Left lobe of liver (tissue), 2 donors: Measurements from ENCODE around the gene TP53BP1. TPM values are rescaled to one million over a fixed set of nuclear protein-coding genes. Genes with fewer than 3 reads are reported as not detected.

Source experiments
- ATAC-seq: fragments of 200-7000 bp; cut with Tn5 transposase; one replicate; pipeline ENCODE4 v1.9.1; 2020; ENCODE audit warnings: mild to moderate bottlenecking, moderate library complexity
- DNase-seq: peaks from one replicate; pipeline ENCODE4 v3.0.0-alpha.2; 2020; ENCODE audit warnings: low spot score
- total RNA-seq: library from RNA; stranded (reverse); gene quantifications from one replicate; pipeline ENCODE4 v1.2.1, GENCODE V29; 2021
- donor health status: DM: no; HTN: no; CAD: no; lungs with moderate emphysema.
- donor health status: DM: no; HTN: yes; CAD: no.

The TP53BP1 gene
- total RNA-seq, 1 donor from 2014 or later = 5.8 TPM

- ATAC-seq (no peak), DNase-seq (no peak)
Observed at GRCh38 chr15:43488790-43489189, 4.2 kb downstream of the TP53BP1 start.

GRCh38 chr15:43487271-43487895 lies 5.6 kb downstream of the TP53BP1 start:
- no peak for ATAC-seq
- DNase-seq = no peak

GRCh38 chr15:43484455-43484854 lies 8.5 kb downstream of the TP53BP1 start:
- DNase-seq = no peak
- ATAC-seq = no peak

GRCh38 chr15:43483297-43484128 lies 9.4 kb downstream of the TP53BP1 start:
- no peak for ATAC-seq
- DNase-seq = no peak

GRCh38 chr15:43473885-43474284 lies 19.1 kb downstream of the TP53BP1 start:
- ATAC-seq = no peak
- DNase-seq = no peak

- DNase-seq (no peak), ATAC-seq (no peak)
Observed at GRCh38 chr15:43471975-43472374, 21.0 kb downstream of the TP53BP1 start.

GRCh38 chr15:43469867-43470266 lies 23.1 kb downstream of the TP53BP1 start:
- DNase-seq (no peak), ATAC-seq (no peak)

- ATAC-seq = peak; percentile 52
- no peak for DNase-seq
Observed at GRCh38 chr15:43465100-43465499, 27.9 kb downstream of the TP53BP1 start.

- DNase-seq = no peak
- ATAC-seq = peak; percentile 55
Observed at GRCh38 chr15:43463998-43464397, 29.0 kb downstream of the TP53BP1 start.

- DNase-seq (no peak), ATAC-seq (peak; percentile 96)
Observed at GRCh38 chr15:43463507-43463906, 29.4 kb downstream of the TP53BP1 start.

- DNase-seq = no peak
- no peak for ATAC-seq
Observed at GRCh38 chr15:43449981-43450380, 43.0 kb downstream of the TP53BP1 start.

GRCh38 chr15:43446344-43446743 lies 46.6 kb downstream of the TP53BP1 start:
- no peak for ATAC-seq
- no peak for DNase-seq

GRCh38 chr15:43441316-43441715 lies 51.6 kb downstream of the TP53BP1 start:
- DNase-seq = no peak
- peak; percentile 40 for ATAC-seq

GRCh38 chr15:43440721-43441281 lies 52.2 kb downstream of the TP53BP1 start:
- ATAC-seq = peak; percentile 99
- DNase-seq = peak; percentile 54

GRCh38 chr15:43439268-43439667 lies 53.7 kb downstream of the TP53BP1 start:
- ATAC-seq (no peak), DNase-seq (no peak)

GRCh38 chr15:43436395-43436794 lies 56.6 kb downstream of the TP53BP1 start:
- no peak for DNase-seq
- no peak for ATAC-seq

- no peak for ATAC-seq
Observed at GRCh38 chr15:43434446-43434845, 58.5 kb downstream of the TP53BP1 start.

GRCh38 chr15:43433661-43434303 lies 59.2 kb downstream of the TP53BP1 start:
- DNase-seq (no peak), ATAC-seq (no peak)

More at GRCh38 chr15:43434446-43434845, 58.5 kb downstream of the TP53BP1 start:
- DNase-seq = no peak

GRCh38 chr15:43433165-43433564 lies 59.8 kb downstream of the TP53BP1 start:
- ATAC-seq (no peak), DNase-seq (no peak)

- ATAC-seq (no peak), DNase-seq (no peak)
Observed at GRCh38 chr15:43429687-43430086, 63.3 kb downstream of the TP53BP1 start.

GRCh38 chr15:43423793-43424192 lies 69.2 kb downstream of the TP53BP1 start:
- ATAC-seq (no peak), DNase-seq (no peak)

- DNase-seq = no peak
- no peak for ATAC-seq
Observed at GRCh38 chr15:43420876-43421275, 72.1 kb downstream of the TP53BP1 start.
